Aortic smooth muscle cell (primary cell): ENCODE measurements around the gene ZNF467. TPM values are rescaled to one million over a fixed set of nuclear protein-coding genes. Genes with fewer than 3 reads are reported as not detected.

Experiments
- total RNA-seq: library from RNA; depleted of rRNA; stranded (reverse); fragments of >200 nt; gene quantifications from 2 replicates; pipeline ENCODE4 v1.2.3, GENCODE V29; 2014

ZNF467 gene, protein sequence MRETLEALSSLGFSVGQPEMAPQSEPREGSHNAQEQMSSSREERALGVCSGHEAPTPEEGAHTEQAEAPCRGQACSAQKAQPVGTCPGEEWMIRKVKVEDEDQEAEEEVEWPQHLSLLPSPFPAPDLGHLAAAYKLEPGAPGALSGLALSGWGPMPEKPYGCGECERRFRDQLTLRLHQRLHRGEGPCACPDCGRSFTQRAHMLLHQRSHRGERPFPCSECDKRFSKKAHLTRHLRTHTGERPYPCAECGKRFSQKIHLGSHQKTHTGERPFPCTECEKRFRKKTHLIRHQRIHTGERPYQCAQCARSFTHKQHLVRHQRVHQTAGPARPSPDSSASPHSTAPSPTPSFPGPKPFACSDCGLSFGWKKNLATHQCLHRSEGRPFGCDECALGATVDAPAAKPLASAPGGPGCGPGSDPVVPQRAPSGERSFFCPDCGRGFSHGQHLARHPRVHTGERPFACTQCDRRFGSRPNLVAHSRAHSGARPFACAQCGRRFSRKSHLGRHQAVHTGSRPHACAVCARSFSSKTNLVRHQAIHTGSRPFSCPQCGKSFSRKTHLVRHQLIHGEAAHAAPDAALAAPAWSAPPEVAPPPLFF
- 0.26 and 2.5 TPM in 2 replicates for total RNA-seq

GRCh38 chr7:149773446-149774236 is at the start of gene ZNF467:
Gene ZNF467 (minus strand): TSS chr7:149773588. CDS start chr7:149771032, 2,556 bp downstream.

Other genes with a start within 250 kb of the ZNF467 start
- gene ZNF862, start 64.8 kb upstream of the ZNF467 start, total RNA-seq: 9.6 and 10.0 TPM in 2 replicates
- 21.7 and 25.2 TPM in 2 replicates for gene ATP6V0E2, start 100.4 kb upstream of the ZNF467 start, total RNA-seq